ENCODE data around the gene TVP23C.
"Not testable (repeated sequence)": the region's sequence is repeated elsewhere in the genome, so short reads cannot be mapped to it uniquely, and the experiment has no call there.

The TVP23C gene

DNA sequence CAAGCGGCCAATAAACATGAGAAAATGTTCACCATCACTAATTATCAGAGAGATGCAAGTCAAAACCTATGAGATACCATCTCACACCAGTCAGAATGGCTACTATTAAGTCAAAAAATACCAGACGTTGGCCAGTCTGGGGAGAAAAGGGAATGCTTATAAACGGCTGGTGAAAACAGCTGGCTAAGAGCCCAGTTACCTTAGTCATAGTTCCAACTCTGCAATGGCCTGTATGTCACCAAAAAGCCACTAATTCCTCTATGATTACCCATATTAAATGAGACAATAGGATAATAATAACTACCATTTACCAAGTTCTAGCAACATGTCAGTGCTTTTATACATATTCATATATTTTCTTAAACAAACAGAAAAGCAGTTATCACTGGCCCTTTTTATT is 52.9 kb downstream of the TVP23C start:
- Mint-ChIP-seq H3K27ac (no peak overlapping the region), H3K9me3 (no peaks in the 10 kb centered on the region), H3K4me1 (peaks cover 19% of the 10 kb centered on the region), H3K4me3 (no peak overlapping the region), H3K27me3 (ENCODE audit: low read depth) (no peaks in the 10 kb centered on the region), H3K36me3 (ENCODE audit: low read depth) (peaks cover 46% of the 10 kb centered on the region)
- TF ChIP-seq, protein P1, sequence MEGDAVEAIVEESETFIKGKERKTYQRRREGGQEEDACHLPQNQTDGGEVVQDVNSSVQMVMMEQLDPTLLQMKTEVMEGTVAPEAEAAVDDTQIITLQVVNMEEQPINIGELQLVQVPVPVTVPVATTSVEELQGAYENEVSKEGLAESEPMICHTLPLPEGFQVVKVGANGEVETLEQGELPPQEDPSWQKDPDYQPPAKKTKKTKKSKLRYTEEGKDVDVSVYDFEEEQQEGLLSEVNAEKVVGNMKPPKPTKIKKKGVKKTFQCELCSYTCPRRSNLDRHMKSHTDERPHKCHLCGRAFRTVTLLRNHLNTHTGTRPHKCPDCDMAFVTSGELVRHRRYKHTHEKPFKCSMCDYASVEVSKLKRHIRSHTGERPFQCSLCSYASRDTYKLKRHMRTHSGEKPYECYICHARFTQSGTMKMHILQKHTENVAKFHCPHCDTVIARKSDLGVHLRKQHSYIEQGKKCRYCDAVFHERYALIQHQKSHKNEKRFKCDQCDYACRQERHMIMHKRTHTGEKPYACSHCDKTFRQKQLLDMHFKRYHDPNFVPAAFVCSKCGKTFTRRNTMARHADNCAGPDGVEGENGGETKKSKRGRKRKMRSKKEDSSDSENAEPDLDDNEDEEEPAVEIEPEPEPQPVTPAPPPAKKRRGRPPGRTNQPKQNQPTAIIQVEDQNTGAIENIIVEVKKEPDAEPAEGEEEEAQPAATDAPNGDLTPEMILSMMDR (IDR thresholded peaks at IDR 0.05; ENCODE audit: unreplicated experiment in 3 of 3) = no peak

DNA sequence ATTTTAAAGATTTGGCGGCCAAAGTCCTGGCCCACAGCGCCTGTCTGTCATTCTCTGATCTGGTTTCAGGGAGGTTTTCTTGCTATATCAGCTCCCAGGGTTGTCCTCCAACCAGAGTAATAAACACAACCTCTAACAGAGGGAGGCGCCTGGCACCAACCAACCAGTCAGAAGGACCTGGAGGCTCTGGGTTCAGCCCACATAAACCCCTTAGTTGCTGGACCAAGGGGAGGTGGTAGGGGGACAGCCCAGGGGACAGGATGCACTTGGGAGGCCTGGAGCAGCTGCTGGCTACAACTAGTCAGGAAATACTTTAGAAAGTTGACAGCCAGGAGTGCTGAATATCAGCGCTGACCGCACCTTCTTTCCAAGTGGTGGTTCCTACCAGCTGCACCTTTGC is 54.2 kb downstream of the TVP23C start:
- no peak overlapping the region for H3K27ac Mint-ChIP-seq
- H3K36me3 Mint-ChIP-seq (ENCODE audit: low read depth) = peaks cover 39% of the 10 kb centered on the region
- peaks cover 14% of the 10 kb centered on the region for H3K4me1 Mint-ChIP-seq
- TF ChIP-seq, protein P1 (IDR thresholded peaks at IDR 0.05; ENCODE audit: unreplicated experiment in 3 of 3) = no peak
- no peak overlapping the region for H3K4me3 Mint-ChIP-seq
- H3K27me3 Mint-ChIP-seq (ENCODE audit: low read depth) = no peaks in the 10 kb centered on the region
- no peaks in the 10 kb centered on the region for H3K9me3 Mint-ChIP-seq

DNA sequence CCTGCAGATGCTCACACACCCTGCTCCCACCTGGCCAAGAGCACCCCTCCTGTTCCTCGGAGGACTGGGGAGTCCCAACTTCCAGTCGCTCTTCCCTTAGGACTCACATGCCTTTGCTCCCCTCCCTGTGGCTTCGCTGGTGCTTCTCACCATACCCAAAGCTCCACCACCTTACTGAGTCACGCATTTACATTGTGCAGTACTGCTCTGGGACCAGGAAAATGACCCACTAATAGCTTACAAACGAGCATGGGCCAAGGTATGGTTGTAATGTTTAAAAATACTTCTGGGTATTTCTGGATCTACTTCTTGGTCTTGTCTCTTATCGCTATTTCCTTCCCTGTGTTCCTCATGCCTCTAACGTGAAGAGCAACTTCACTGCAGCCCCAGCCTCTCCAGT is 54.8 kb downstream of the TVP23C start:
- H3K4me3 Mint-ChIP-seq = no peak overlapping the region
- TF ChIP-seq, protein P1 (IDR thresholded peaks at IDR 0.05; ENCODE audit: unreplicated experiment in 3 of 3) = no peak
- no peaks in the 10 kb centered on the region for H3K9me3 Mint-ChIP-seq
- H3K36me3 Mint-ChIP-seq (ENCODE audit: low read depth) = peaks cover 39% of the 10 kb centered on the region
- H3K4me1 Mint-ChIP-seq = peaks cover 7% of the 10 kb centered on the region
- H3K27me3 Mint-ChIP-seq (ENCODE audit: low read depth) = no peaks in the 10 kb centered on the region
- H3K27ac Mint-ChIP-seq = no peak overlapping the region

DNA sequence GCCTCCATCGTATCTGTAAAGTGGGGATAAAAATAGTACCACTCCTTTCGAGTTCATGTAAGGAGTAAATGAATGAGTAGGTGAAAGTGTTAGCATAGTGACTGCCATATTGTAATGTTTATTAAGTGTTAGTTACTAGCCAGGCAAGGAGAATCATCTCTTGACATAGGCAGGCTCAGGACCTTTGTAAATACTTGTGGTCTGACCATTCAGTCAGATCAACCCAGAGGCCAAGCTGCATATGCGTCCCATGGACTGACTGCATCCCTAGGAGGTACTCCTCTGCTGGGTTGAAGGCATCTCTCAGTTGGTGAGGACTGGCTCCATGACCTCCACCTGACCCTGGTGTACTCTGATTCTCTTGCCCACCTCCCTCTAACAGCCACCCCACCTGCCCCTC is 55.4 kb downstream of the TVP23C start:
- TF ChIP-seq, protein P1 (IDR thresholded peaks at IDR 0.05; ENCODE audit: unreplicated experiment in 3 of 3) = no peak
- no peak overlapping the region for H3K4me3 Mint-ChIP-seq
- peaks cover 2% of the 10 kb centered on the region for H3K4me1 Mint-ChIP-seq
- H3K36me3 Mint-ChIP-seq (ENCODE audit: low read depth) = peaks cover 39% of the 10 kb centered on the region
- H3K27me3 Mint-ChIP-seq (ENCODE audit: low read depth) = no peaks in the 10 kb centered on the region
- H3K9me3 Mint-ChIP-seq = no peaks in the 10 kb centered on the region
- H3K27ac Mint-ChIP-seq = no peak overlapping the region

DNA sequence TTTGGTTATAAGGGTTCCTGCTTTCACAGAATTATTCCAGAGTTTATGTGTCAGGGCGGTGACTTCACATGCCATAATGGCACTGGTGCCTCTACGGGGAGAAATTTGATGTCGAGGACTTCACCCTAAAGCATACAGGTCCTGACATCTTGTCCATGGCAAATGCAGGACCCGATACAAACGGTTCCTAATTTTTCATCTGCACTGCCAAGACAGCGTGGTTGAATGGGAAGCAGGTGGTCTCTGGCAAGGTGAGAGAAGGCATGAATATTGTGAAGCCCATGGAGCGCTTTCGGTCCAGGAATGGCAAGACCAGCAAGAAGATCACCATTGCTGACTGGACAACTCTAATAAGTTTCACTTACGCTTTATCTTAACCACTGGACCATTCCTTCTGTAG is 56.3 kb downstream of the TVP23C start:
- Mint-ChIP-seq H3K27ac (no peak overlapping the region), H3K27me3 (ENCODE audit: low read depth) (no peaks in the 10 kb centered on the region), H3K36me3 (ENCODE audit: low read depth) (peaks cover 43% of the 10 kb centered on the region), H3K9me3 (no peaks in the 10 kb centered on the region), H3K4me1 (peaks cover 8% of the 10 kb centered on the region), H3K4me3 (no peak overlapping the region)
- TF ChIP-seq, protein P1 (IDR thresholded peaks at IDR 0.05; ENCODE audit: unreplicated experiment in 3 of 3) = no peak

DNA sequence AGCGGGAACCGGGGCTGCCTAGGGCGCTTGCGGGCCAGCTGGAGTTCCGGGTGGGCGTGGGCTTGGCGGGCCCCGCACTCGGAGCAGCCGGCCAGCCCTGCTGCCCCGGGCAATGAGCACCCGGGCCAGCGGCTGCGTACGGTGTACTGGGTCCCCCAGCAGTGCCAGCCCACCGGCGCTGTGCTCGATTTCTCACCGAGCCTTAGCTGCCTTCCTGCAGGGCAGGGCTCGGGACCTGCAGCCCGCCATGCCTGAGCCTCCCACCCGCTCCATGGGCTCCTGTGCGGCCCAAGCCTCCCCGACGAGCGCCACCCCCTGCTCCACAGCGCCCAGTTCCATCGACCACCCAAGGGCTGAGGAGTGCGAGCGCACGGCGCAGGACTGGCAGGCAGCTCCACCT is 57.6 kb downstream of the TVP23C start:
- H3K9me3 Mint-ChIP-seq; H3K27ac Mint-ChIP-seq; H3K4me3 Mint-ChIP-seq; H3K27me3 Mint-ChIP-seq (ENCODE audit: low read depth): not testable (repeated sequence)
- Mint-ChIP-seq H3K4me1 (peaks cover 15% of the 10 kb centered on the region), H3K36me3 (ENCODE audit: low read depth) (peaks cover 49% of the 10 kb centered on the region)

Data from nephron (organoid).